Kidney (tissue), 14 donors: ENCODE data around the gene ERC2. TPM values are rescaled to one million over a fixed set of nuclear protein-coding genes. Genes with fewer than 3 reads are reported as not detected.
A peak's percentile ranks its signal among the peaks of the same experiment; 100 is the strongest.

ENCODE experiments used
- DNase-seq, 5 donors: peaks; one replicate each; pipeline ENCODE4 v3.0.0-alpha.2; 2013 to 2020
- FAIRE-seq: peaks from 2 replicates; lab custom pipeline; 2012; peaks lifted over from hg19 to GRCh38; lab: Jason Lieb, UNC
- H3K27ac ChIP-seq, 2 donors: one replicate each; pipeline ENCODE4 v1.7.0; 2013; ENCODE audit warnings: low read depth in 2 of 2, low read length in 2 of 2, inconsistent platforms in 1 of 2
- H3K27me3 ChIP-seq: one replicate; pipeline ENCODE4 v1.7.1; 2013; ENCODE audit warnings: low read length, inconsistent platforms; ENCODE audit not compliant: control insufficient read depth, insufficient read depth
- H3K36me3 ChIP-seq, 3 donors: one replicate each; pipeline versions ENCODE4 v1.7.0 to v1.7.1; 2013; ENCODE audit warnings: low read length in 3 of 3, control low read depth in 1 of 3, inconsistent platforms in 1 of 3; ENCODE audit not compliant: insufficient read depth in 3 of 3, control insufficient read depth in 2 of 3
- H3K4me1 ChIP-seq, 3 donors: one replicate each; pipeline versions ENCODE4 v1.7.0 to v1.7.1; 2013; ENCODE audit warnings: low read length in 3 of 3, inconsistent platforms in 1 of 3, low read depth in 1 of 3; ENCODE audit not compliant: control insufficient read depth in 2 of 3, insufficient read depth in 2 of 3
- H3K4me3 ChIP-seq, 3 donors: one replicate each; pipeline versions ENCODE4 v1.7.0 to v1.8.1; 2013; ENCODE audit warnings: low read length in 3 of 3, control low read depth in 1 of 3, inconsistent platforms in 1 of 3
- H3K9ac ChIP-seq, 3 donors: one replicate each; pipeline versions ENCODE4 v1.7.0 to v1.7.1; 2013; ENCODE audit warnings: low read length in 3 of 3, control low read depth in 1 of 3, inconsistent platforms in 1 of 3
- H3K9me3 ChIP-seq, 3 donors: one replicate each; pipeline versions ENCODE4 v1.7.0 to v1.7.1; 2013; ENCODE audit warnings: low read length in 3 of 3, control low read depth in 1 of 3, inconsistent platforms in 1 of 3; ENCODE audit not compliant: control insufficient read depth in 2 of 3, insufficient read depth in 1 of 3
- intact Hi-C: fragments of 100-400 bp; cut with DNase I; formaldehyde crosslinking; loops from one replicate; pipeline ENCODE4 v1.11.1; 2022
- polyA plus RNA-seq: library from polyadenylated mRNA; stranded (reverse); fragments of 350-450 nt; fragmentation: Illumina TruSeq; extraction: RNeasy Lipid Tissue Mini Kit (QIAGEN cat#74804); gene quantifications from one replicate; pipeline ENCODE4 v1.2.3, GENCODE V29; 2014; ENCODE audit warnings: low read depth, low replicate concordance; ENCODE audit not compliant: insufficient read depth
- total RNA-seq: library from RNA; stranded (reverse); fragmentation: NEBNext Ultra II Directional; extraction: Animal tissue kit (Norgen Biotek cat#: 25700); gene quantifications from one replicate; pipeline ENCODE4 v1.2.1, GENCODE V29; 2021
- TF ChIP-seq, protein P1 (sequence below): IDR thresholded peaks from 3 replicates; pipeline ENCODE4 v1.5.1; 2012; ENCODE audit warnings: mild to moderate bottlenecking, moderate library complexity, borderline replicate concordance; ENCODE audit not compliant: insufficient read depth; ENCODE audit errors: extremely low read depth
- donor health status: control.
- donor health status: control.
- donor health status: control.
- donor health status: control.
- donor health status: control.
- donor health status: DM: yes; HTN: yes; CAD: no.
- donor health status: Normal renal cell carcinoma (clear cell type).

ERC2 gene
- total and polyA plus RNA-seq, 2 donors from 2014 or later, result 0.92 to 3.8 TPM

DNA sequence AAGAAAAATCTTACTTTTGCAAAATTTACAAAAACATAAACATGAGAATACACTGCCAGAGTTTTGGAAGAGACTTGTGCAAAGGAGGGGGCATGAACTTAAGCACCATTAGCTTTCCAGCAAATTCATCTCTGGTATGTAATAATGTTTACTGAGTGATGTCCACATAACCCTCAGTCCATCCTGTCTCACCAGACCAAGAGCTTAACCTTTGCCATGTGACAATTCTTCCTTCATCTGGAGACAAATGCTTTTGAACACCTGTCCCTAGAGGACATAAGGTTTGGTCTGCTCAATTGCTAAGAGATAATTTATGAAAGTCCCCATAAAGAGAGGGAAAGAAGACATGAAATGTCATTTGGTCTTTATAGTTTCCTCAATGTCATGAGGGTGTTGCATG, 412.3 kb downstream of the ERC2 start:
- Histone ChIP-seq H3K27ac (no peak overlapping the region), H3K9ac (no peak overlapping the region), H3K27me3 (no peaks in the 10 kb centered on the region), H3K36me3 (no peaks in the 10 kb centered on the region), H3K4me3 (no peak overlapping the region), H3K9me3 (no peaks in the 10 kb centered on the region), H3K4me1 (no peaks in the 10 kb centered on the region)
- intact Hi-C loops, result no loop called here
- FAIRE-seq (no peak), DNase-seq (no peak)
- TF ChIP-seq, protein P1, sequence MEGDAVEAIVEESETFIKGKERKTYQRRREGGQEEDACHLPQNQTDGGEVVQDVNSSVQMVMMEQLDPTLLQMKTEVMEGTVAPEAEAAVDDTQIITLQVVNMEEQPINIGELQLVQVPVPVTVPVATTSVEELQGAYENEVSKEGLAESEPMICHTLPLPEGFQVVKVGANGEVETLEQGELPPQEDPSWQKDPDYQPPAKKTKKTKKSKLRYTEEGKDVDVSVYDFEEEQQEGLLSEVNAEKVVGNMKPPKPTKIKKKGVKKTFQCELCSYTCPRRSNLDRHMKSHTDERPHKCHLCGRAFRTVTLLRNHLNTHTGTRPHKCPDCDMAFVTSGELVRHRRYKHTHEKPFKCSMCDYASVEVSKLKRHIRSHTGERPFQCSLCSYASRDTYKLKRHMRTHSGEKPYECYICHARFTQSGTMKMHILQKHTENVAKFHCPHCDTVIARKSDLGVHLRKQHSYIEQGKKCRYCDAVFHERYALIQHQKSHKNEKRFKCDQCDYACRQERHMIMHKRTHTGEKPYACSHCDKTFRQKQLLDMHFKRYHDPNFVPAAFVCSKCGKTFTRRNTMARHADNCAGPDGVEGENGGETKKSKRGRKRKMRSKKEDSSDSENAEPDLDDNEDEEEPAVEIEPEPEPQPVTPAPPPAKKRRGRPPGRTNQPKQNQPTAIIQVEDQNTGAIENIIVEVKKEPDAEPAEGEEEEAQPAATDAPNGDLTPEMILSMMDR, result no peak

DNA sequence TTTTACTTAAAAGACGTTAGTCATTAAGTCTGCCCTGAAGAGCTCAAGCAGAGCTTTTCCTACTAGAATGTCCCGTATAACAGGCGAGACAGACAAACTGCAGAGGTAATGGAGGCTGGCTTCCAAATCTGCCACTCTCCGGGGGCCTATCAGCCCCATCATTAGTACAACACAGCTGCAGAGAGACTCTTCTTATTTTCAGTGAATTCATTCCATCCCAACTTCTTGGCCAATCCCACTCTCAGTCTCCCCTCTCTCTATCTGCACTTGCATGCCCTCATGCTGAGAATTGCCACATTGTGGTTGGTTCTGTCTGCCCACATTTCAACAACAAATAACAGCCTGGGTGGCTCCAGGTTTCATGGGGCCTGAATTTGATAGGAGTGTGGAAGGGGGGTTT, 412.7 kb downstream of the ERC2 start:
- no peaks in the 10 kb centered on the region for H3K9me3 ChIP-seq
- no peak overlapping the region for H3K9ac ChIP-seq
- no peak for DNase-seq
- H3K27me3 ChIP-seq, result no peaks in the 10 kb centered on the region
- H3K4me1 ChIP-seq, result no peaks in the 10 kb centered on the region
- TF ChIP-seq, protein P1, result no peak
- no peak overlapping the region for H3K4me3 ChIP-seq
- intact Hi-C loops, result no loop called here
- no peak overlapping the region for H3K27ac ChIP-seq
- no peaks in the 10 kb centered on the region for H3K36me3 ChIP-seq
- no peak for FAIRE-seq

DNA sequence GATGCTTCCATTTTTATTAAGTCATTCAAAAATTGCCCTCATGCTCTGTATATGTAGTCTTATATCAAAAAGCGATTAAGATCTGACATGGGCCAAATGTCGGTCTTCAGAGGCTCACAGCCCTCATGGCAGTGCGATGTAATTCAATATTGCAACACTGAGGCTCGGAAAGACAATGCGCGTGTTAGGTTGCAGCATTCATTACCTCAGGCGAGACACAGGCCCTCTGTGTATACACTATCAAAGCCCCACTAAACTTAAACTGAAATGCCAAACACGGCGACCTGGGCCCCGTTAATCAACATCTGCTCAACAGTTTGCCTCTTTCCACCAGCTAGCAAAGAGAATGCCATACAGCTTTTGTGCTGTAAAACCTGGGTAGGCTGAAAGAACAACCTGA, 413.4 kb downstream of the ERC2 start:
- intact Hi-C loops, result no loop called here
- H3K9ac ChIP-seq, result no peak overlapping the region
- TF ChIP-seq, protein P1, result no peak
- H3K4me3 ChIP-seq, result no peak overlapping the region
- H3K27me3 ChIP-seq, result no peaks in the 10 kb centered on the region
- DNase-seq (peak in 4 of 5 donors; percentile 42 to 70 (median 60)), FAIRE-seq (no peak)
- H3K9me3 ChIP-seq, result no peaks in the 10 kb centered on the region
- no peaks in the 10 kb centered on the region for H3K4me1 ChIP-seq
- no peak overlapping the region for H3K27ac ChIP-seq
- H3K36me3 ChIP-seq, result no peaks in the 10 kb centered on the region

DNA sequence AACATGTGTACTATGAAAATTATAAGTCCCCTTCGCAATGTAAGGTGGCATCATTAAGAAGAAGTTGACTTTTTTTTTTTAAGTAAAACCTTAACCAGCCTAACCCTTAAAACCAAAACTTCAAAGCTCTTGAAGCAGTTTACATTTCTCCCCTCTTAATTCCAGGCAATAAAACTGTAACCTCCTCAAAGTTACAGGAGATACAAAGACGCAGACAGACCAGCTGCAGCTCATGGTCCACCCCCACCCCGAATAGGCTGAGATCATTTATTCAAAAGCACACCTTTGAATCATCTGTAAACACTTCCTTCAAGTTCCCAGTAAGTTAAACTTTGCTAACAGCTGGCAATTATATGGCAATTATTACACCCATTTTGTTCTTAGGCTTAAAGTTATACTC, 414.5 kb downstream of the ERC2 start:
- intact Hi-C loops, result no loop called here
- no peak for DNase-seq

More for the DNA sequence above, 414.5 kb downstream of the ERC2 start:
- Histone ChIP-seq H3K9me3 (no peaks in the 10 kb centered on the region), H3K4me3 (no peak overlapping the region), H3K36me3 (no peaks in the 10 kb centered on the region), H3K27me3 (no peaks in the 10 kb centered on the region), H3K27ac (no peak overlapping the region), H3K9ac (no peak overlapping the region), H3K4me1 (no peaks in the 10 kb centered on the region)
- FAIRE-seq, result no peak
- TF ChIP-seq, protein P1, result no peak
